Activated T-helper 1 cell treated with Interleukin-2 at 50 U/mL for 16 hours (primary cell): ENCODE data around the gene MLLT6.

Source experiments
- DNase-seq: peaks from one replicate; pipeline ENCODE4 v3.0.0-alpha.2; 2020; ENCODE audit warnings: low read depth

Gene MLLT6

DNA sequence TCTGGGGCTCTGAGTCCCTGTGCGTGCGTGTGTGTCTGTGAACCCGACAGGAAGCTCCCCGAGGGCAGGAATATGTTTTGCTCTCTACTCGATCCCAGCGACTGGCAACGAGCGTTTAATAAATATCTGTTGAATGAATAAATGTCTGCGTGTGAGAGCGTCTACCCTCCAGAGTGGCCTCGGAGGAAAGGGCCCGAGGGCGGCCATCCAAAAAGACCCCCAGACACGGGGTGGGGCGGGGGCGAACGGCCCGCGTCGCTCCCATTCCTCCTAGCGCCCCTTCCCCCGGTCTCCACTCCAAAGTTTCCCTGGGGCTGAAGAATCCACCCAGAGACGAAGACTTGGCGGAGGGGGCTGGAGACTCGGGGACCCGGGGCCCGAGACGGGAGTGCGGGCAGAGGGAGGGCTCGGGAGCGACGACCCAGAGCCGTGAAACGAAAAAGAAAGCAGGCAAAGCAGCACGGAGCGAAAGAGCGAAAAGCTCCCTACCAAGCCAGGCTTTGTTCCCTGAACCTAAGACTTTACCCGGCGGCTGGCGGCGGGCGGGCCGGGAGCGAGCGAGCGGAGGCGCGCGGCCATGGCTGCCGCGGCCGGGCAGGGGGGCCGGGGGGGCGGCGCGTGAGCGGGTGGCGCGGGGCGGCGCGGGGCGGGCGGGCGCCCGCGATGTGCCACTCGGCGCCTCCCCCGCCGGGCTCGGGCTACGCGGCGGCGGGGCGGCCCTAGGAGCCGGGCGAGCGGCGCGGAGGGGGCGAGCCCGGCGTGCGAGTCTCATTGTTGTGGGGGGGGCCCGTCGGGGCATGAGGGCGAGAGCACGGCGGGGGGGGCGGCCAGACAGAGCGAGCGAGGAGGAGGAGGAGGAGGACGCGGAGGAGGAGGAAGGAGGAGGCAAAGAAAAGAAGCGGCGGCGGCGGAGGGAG lies at the start of gene MLLT6:
TSS of gene MLLT6 (plus strand) at position 668 of the 917 bp plus-strand sequence. CDS start 360 bp downstream, outside the sequence.
- DNase-seq: peak; percentile 77

DNA sequence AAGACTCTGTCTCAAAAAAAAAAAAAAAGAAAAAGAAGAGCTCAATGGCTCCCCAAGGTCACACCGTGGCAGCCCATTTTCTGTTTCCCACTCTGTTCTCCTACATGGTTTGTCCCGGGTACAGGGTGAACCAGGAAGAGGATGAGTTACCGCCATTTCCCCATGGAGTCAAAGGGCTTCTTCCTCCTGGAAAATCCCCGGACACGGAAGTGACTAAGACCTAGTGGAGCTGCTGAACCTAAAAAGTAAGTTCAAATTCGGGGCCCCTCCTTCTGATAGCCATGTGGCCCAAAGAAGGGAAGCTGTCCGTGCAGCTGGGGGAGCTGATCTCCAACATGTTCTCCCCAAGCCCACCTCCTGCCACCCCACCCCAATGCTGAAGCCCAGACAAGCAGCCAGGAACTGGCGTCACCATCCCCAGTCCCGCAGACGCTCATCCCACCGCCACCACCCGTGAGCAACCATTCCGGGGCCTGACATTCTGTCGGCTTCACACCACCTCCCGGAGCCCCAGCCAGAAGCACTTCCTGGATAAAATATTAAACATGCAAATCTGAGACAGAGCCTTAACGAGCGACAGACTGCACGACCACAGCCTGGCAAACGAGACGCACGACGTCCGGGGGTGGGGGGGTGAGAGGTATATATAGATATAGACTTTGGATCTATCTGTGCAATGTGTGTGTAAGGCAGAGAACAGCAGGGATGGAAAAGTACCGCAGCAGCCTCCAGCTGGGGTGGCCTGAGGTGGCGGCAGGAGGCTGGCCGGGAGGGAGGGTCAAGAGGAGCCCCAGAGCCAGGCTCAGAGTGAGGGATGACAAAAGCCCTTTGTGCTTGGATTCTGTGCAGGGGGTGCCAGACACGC lies 47.9 kb upstream of the MLLT6 start:
- DNase-seq: no peak

DNA sequence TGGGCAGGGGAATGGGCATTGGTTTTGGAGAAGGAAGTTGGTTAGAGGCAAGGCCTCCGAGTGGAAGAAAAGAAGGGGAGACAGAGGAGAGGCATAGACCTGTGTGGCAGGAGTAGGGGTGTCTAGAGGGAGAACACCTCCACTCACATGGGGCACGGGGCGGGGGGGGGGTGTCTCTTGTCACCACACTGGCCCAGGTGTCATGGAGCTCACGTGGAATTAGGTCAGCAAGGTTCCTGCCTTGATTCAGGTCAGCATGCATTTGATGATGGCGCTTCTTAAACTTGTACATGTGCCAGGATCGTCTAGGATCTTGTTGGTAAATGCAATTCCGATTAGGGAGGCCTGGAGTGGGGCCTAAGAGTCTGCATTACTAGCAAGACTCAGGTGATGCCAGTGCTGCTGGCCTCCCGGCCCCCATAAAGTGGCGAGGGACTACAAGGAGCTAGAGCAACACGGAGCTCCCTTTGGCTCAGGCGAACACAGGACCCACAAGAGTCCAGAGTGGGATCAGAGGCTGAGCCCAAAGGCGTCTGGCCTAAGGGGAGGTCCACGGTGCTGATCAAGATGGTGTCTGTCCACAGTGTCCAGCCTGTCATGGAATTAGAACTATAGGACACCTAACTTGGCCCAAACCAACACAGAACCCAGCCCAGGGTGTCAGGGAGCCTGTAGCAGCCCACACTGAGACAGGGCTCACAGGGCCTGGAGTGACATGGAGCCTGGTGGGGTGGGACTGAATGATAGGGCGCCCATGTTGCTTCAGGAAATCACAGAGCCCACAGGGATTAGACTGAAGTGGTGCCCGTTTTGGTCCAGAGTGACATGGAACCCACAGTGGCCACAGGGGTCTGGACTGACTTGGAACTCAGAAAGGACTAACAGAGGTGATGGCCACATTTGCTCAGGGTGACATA lies 47.0 kb upstream of the MLLT6 start:
- no peak for DNase-seq

DNA sequence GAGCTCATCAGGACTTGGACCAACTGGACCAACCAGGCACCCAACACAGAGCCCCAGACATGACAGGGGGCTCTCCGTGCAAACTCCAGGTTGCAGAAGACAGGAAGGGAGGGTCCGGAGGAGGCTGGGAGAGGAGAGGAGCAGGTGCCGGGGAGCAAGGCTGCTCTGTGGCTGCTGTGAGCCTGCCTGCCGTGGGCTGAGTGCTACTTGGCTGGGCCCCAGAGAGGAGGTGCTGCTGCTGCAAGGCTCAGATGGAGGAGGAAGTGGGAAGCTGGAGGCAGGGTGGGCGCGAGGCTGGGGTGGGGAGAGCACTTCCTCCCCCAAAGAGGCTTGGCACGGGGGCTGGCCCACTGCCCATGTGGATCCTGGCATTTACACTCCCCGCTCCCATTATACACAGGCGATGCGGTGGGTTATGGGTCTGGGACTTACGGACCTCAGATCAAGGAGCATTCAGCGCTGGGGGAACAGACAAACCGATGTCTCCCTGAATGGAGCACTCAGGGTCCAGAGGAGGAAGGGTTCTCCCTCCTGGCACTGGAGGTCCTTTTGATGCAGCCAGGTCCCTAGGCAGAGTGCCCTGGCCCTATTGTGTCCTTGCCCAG lies 46.2 kb upstream of the MLLT6 start:
- DNase-seq: no peak

DNA sequence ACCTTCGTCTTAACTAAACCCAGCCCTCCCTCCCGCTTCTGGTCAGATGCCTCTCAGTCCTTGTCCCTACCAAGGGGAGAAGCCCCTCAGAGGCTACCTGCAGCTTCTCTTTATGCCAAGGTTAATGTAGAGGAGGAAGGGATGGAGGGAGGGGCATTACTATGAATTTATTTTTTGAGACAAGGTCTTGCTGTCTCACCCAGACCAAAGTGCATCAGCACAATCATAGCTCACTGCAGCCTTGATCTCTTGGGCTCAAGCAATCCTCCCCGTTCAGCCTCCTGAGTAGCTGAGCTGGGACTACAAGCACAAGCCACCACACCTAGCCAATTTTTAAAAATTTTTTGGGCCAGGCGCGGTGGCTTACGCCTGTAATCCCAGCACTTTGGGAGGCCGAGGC lies 45.7 kb upstream of the MLLT6 start:
- DNase-seq: no peak

DNA sequence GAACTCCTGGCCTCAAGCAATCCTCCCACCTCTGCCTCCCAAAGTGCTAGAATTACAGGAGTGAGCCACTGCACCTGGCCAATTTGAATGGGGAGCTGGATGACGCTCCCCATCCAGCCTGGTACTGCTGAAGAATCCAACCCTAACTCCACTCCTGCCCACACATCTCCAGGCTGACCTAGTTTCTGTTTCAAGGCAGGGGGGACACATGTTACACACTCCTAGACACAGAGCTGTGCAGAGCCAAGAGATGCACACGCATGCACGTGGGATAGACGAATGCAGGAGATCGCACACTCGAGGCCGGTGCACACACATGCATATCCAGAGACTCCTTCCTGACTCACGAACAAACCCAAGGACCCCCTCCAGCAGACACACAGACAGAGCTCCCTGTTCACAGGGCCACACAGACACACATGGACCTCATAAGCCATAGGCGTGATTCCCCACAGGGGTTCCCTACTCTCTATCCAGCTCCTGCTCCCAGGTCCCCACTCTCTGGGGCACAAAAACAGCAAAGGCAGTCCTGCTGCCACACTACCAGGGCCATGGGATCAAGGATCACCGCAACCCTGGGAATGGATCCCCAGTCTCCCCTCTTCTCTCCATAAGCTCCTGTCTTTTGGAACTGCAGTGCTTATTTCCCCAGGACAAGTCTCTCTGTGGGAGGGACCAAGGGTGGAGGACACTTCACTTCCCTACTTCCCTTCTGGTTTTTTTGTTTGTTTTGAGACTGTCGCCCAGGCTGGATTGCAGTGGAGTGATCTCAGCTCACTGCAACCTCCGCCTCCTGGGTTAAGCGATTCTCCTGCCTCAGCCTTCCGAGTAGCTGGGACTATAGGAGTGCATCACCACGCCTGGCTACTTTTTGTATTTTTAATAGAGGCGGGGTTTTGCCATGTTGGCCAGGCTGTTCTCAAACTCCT lies 44.7 kb upstream of the MLLT6 start:
- DNase-seq: no peak

DNA sequence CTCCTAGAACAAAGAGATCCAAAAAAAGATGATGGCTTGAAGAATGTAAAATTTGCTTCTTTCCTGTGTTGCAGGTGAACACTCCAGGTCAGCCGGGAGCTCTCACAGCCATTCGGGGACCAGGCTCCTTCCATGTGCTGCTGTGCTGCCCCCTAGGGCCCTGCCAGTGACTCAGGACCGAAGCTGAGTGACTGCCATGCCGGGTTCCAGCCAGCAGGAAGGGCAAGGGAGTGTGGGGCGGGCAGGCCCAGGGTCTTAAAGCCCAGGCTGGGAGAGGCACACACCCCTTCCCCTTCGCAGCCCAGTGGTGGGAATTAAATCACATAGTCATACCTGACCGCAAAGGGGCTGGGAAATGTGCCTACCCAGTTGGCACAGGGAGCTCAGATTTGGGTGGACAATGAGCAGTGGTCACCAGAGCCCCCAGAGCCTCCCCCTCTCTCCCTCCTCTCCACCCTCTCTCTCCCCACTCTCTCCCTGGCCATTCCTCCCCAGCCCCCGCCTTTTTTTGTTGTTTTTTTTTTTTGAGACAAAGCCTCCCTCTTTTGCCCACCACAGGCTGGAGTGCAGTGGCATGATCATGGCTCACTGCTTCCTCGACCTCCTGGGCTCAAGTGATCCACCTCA lies 41.8 kb upstream of the MLLT6 start:
- DNase-seq: peak; percentile 10

DNA sequence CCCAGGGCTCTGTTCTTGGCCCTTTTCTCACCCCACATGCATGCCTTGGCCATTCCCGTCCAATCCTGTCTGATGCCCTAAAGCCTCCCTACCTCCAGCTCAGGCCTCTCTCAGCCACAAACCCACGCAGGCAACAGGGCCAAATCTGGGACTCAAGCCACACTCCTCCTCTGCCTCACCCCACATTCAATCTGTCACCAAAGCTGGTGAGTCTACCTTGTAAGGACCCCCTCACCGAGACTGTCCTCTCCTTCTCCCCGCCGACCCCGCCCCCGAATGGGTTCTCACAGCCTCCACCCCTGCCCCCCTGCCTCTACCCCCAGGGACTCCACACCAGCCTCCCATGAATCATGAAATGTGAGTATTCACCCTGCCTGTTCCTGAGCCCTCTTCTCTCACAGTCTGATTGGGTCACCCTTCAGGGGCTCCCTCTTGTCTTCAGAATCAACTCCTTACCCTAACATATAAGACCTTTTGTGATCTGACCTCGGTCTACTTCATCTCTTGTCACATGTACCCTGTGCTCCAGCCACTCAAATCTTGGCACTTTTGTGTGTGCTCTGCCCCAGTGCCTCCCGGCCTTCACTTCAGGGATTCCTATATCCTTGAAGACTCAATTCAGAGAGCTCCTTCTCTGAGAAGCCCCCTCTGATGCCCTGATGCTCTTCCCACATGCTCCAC lies 41.0 kb upstream of the MLLT6 start:
- no peak for DNase-seq

DNA sequence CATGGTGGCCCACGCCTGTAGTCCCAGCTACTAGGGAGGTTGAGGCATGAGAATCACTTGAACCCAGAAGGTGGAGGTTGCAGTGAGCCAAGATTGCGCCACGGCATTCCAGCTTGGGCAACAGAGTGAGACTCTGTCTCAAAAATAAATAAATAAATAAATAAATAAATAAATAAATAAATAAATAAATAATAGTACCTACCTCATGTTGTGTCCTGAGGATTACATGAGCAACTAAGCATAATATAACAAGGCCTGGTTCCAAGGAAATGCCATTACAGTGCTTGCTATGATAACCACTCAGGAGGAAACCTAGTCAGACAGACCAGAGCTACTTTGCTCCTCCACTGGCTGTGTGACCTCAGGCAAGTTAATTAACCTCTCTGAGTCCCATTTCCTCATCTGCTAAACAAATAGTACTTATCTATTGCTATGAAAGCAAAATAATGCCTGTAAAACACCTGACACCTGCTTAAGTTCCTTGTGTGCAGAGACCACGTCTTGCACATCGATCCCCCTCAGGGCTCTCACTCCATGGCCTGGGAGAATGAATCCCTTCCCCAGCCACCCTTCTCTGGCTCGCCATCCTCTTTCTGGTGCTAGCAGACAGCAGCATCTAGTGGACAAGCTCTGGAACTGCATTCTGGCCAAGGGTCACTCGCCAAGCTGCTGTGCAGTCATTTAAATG lies 37.8 kb upstream of the MLLT6 start:
- DNase-seq: peak; percentile 27

DNA sequence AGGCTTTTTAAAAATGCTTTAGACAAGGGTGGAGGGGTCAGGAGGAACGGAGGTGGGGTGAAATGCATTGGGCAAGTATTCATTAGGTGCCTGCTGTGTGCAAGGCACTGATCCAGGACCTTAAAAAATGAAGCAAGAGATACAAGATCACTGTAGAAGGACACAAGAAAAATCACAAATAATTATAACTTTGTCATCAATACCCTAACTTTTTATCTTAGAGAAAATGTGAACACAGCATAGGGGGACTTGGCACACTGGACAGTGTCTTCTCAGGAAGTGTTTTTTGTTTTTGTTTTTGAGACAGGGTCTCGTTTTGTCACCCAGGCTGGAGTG lies 37.3 kb upstream of the MLLT6 start:
- DNase-seq: no peak

DNA sequence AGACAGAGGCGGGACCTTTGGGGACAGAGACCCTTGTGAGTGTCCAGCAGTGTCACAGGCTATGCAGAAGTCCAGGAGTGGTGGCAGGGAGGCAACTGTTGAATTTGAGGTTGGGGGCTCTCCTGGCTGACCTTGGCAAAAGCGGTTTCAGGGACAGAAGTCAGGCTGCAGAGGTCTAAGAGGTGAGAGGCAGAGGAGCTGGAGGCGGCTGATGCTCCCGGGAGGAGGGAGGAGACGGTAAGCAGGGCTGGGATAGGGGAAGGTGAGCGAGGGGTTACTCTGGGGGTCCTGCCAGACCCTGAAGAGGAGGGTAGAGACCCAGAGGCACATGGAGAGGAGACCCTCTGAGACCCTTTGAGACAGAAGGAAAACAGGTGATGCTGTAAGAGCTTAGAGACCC lies 35.6 kb upstream of the MLLT6 start:
- DNase-seq: no peak

DNA sequence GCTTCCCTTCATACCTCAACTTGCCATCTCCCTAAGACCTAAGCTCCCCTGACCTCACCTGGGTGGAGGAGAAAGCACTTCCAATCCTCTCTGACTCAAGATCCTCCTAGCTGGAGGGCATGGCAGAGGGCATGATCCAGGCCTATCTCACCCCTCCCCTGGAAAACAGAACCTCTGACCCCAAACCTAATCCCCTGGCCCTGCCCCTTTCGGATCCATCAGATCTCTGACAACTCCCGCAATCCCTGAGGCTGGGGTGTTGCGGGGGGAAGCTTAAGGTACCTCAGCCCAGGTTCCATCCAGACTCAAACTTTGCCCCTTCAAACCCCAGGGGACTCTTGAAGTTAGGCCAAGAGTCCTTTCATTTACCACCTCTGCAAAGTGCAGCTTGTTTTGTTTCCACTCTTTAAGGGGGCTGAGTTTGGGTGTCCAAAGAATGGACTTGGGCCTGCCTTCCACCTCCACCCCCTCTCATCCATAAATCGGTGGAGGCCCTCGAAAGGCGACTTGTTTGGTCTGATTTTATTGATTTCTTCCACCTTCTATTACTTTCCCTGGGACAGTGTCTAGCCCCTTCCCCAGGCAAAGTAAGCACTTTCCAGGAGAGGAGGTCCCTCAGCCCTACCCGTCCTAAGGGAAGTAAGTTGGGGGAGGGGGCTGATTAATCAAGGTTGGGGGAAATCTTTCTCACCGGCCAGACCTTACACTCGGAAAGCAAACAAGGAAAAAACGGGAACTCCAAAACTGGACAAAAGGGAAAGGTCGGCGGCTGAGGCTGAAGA lies 32.9 kb upstream of the MLLT6 start:
- DNase-seq: no peak

DNA sequence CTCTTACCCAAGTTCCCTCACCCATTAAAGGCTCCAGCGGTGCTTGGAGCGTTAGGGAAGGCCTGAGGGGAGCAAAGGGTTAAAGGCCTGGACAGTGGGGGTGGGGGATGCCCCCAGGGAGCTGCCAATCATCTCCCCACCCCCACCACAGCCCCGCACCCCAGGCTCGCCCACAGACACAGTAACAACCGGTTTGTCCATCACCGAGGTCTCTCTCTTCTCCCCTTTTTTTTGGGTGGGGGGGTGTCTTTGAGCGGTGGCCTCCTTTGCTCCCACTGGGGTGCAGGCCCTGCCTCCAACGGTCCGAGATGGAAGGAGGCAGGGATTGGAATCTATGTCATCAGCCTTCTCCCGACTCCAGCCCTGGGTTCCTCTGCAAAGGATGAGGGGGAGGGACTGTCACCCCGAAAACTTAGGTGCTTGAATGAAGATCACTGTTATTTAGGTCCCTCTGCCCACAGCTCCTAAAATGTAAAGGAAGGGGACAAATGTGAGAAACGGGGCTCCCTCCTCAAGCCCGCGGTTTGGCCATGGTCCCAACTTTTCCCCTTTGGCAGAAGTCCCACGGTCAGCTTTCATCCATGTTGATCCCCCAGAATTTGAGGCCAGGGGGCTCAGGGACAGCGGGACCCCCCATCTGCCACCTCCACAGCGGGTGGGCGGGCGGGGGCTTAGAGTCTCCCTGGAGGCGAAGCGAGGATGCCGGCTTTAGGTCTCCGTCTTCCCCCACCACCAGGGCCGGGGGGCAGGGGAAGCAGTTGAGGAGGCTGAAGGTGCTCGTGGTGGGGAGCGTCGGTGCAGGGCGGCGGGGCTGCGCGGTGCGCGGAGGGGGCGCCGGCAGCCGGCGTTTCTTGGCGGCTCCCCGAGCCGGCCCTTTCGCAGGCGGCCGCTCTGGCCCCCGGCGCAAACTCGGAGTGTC lies 32.0 kb upstream of the MLLT6 start:
- no peak for DNase-seq

DNA sequence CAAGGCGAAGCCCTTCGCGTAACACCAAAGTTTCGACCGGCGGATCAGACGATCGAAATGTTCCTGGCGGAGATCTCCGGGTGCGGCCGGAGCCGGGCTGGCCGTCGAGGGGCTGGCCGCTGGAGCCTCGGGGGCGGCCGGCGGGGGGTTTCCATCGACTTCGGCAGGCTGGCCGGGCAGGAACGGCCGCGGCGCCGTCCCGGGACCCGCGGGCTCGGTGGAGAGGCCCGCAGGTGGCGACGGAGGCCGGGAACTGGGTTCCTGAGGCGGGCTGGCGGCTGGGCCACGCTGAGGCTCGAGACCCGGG lies 31.4 kb upstream of the MLLT6 start:
- no peak for DNase-seq

DNA sequence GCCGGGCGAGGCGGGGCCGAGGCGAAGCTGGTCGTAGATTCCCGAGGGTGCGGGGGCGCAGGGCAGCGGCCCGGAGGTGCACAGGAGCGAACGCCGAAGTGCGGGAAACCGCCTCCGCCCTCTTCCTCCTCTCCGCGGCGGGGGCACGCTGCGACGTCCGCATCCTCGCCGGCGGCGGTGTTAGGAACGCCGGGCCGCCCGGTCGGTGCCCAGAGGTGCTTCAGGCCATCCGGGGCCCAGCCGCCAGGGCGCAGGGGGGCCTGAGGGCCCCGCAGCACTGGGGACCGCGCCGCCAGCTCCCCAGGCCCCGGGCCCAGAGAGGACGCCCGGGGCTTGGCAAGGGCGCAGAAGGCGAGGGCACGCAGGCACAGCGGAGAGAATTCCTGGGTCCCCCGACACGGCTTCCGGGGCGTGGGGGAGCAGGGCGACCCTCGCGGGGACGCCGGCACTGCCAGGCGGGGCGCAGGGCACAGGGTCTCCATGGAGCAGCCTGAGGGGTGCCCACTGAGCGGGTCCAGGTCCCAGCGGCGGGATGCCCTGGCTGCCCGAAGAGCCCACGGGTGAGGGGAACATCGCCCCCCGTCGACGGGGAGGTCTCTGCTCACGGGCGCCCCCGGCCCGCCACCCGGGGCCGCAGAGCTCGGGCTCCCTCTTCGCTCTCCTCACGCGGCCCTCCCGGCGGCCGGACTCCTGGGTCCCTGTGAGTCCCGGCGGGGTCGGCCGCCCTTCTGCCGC lies 30.9 kb upstream of the MLLT6 start:
- DNase-seq: peak; percentile 7
